Measurements from ENCODE around the gene N4BP3.

Gene N4BP3

DNA sequence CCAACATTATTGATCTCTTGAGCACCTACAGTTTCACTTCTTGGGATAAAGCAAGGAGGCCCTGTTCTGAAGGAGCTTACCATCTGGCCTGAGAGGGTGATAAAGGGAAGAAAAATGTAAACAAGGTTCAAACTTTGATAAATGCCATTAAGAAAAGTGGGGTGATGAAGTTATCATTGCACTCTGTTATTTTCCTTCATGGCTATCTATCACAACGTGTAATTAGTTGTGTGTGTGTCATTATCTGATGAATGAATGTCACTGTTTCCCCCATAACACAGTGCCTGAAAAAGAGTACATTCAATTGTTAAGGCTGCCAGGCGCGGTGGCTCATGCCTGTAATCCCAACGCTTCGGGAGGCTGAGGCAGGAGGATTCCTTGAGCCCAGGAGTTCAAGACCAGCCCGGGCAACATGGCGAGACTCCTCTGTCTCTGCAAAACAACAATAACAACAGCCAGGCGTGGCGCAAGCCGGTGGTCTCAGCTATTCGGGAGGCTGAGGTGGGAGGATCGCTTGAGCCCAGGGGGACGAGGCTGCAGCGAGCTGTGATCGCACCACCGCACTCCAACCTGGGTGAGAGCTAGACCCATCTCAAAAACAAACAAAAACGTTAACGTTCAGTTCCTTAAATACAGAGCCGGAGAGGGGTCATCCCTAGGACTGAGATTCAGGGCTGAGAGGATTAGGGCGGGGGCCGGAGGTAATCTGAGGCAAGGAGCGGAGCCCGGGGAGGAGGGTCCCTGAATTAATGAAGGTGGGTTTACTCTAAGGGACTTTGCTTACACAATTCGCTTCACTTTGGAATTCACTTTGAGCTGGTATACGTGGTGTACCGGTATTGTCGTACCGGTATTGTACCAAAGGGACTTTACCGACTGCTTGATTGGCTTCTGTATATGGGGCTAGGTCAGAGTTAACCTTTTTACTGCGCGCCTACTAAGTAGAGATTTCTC lies 39.4 kb downstream of the N4BP3 start:
- DNase-seq = no peak

DNA sequence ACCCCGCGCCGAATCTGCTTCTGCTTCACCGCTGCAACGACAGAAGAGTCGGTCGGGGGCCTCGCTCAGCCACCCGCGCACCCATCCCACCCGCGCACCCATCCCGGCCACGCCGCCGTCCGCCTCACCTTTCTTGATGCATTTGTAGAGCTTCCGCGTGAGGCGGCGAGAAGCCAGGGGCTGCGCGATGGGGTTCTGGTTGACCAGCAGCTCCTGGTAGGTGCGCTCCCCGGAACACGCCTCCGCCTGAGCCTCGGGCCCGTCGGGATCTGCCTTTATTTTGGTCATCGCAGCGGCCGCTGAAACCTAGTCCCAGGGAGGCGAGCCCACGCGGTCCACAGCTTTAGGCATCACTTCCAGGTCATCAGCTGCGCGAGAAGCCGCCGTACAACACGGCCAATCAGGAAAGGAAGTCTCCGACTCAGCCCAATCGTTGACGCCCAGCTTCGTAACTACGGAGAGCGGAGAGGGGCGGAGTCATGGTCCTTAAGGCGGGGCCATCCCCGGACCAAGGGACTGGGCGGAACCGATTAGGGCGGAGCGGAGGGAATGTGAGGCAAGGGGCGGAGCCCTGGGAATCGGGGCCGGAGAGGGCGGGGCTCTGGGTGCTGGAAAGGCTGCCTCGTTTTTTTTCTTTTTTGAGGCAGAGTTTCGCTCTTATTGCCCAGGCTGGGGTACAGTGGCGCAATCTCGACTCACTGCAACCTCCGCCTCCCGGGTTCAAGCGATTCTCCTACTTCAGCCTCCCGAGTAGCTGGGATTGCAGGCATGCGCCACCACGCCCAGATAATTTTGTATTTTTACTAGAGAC lies 40.4 kb downstream of the N4BP3 start, which contains the start of gene NHP2:
Gene NHP2 (minus strand): TSS at position 356 of the 811 bp plus-strand sequence. CDS start 68 bp downstream, at position 288.
- DNase-seq = peak; percentile 89

- DNase-seq = no peak
Observed at GRCh38 chr5:178155065-178155464, 41.7 kb downstream of the N4BP3 start.

DNA sequence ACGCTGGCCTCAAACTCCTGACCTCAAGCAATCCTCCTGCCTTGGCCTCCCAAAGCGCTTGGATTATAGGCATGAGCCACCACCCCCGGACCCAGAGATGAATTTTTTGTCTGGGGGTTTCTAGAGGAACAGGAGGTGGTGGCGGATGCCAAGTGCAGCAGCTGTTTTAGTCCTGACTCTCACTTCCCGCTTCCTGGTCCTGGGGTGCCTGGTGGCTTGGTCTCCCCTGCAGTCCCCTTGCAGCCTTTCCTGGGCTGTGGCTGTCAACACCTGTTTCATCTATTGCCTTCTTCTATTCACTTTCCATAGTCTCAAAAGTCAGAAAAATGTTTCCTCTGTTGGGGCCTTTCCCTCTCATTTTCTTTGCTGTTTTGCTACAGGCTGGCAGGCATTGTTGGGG lies 46.8 kb downstream of the N4BP3 start:
- DNase-seq = no peak

DNA sequence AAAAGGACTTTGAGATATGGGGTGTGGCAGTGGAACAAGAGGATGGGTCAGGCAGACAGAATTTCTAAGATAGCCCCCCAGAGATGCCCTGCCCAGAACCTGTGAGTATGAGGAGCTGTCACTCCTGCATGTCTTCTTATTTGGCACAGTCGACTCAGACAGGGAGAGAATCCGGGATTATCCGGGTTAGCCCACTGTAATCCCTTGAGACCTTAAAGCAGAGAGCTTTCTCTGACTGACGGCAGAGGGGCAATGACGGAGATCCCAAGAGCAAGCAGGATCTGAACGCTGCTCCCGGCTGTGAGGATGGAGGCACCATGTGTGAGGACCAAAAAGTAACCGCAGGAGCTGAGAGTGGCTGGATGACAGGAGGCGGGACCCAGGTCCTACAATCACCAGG lies 49.1 kb downstream of the N4BP3 start:
- DNase-seq = no peak

DNA sequence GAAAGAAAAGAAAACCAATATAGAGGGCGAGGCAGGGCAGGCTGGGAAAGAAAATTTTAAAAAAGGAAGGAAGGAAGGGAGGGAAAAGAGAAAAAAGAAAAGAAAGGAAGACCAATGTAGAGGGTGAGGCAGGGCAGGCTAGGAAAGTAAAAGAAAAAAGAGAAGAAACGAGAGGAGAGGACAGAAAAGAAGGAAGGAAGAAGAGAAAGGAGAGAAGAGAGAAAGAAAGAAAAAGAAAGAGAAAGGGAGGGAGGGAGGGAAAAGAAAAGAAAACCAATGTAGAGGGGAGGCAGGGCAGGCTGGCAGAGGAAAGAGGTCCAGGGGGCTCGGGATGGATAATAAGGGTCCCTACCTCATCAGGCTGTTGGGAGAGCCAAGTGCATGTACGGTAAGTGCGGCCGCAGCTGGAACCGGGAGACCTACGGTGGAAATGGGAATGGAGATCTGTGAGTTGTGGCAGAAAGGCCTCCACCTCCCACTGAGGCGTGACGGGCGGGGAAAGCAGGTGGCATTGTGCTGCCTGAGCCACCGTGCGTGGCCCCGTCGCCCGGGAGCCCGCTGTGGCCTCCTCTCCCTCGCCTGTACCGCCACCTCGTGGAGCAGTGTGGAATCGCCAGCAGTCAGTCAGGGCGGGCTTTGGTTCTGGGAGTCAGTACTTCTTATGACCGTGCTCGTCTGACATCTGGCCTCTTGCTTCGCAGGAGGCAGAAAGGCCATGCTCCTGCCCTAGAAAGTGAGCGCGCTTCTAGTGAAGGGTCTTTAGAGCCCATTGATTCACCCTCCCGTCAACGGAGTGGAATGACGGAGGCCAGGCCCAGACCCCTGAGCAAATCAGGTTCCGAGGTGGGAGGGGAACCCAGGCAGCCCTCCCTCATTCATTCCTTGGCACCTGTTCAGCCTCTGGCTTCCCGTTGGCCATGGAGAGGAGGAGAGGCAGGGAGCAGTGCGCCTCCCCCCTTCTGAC lies 50.7 kb downstream of the N4BP3 start:
- DNase-seq = peak; percentile 98

- no peak for DNase-seq
Observed at GRCh38 chr5:178165581-178165980, 52.2 kb downstream of the N4BP3 start.

GRCh38 chr5:178170455-178170854 lies 57.1 kb downstream of the N4BP3 start:
- DNase-seq = no peak

DNA sequence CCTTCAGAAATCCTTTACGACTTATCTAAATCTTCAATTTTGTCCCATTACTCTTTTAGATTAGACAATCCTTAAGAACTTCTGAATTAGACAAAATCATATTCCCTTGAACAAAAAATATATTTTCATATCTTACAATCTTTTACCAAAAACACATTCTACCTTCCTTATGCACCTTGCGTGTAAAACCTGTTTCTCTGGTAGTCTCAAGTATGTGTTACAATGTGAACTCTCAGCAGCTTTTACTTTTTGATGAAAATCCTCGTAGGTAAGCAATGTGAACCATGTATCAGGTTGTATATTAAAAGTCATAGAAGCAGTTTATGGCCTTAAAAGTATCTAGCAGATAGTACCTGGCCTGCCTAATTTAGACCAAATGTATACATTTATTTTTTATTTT lies 61.1 kb downstream of the N4BP3 start:
- DNase-seq = no peak
